ENCODE measurements around the gene BICC1. TPM values are rescaled to one million over a fixed set of nuclear protein-coding genes. Genes with fewer than 3 reads are reported as not detected.

The BICC1 gene
- total RNA-seq, 1 donor from 2014 or later = 0.12 TPM

- Mint-ChIP-seq H3K27ac (ENCODE audit: unreplicated experiment) (no peak overlapping the region), H3K27me3 (ENCODE audit: unreplicated experiment) (no peaks in the 10 kb centered on the region), H3K4me1 (ENCODE audit: low read depth, unreplicated experiment) (no peaks in the 10 kb centered on the region), H3K9me3 (ENCODE audit: unreplicated experiment) (no peaks in the 10 kb centered on the region), H3K36me3 (ENCODE audit: unreplicated experiment) (no peaks in the 10 kb centered on the region), H3K4me3 (ENCODE audit: unreplicated experiment) (no peak overlapping the region)
- TF ChIP-seq CTCF (IDR thresholded peaks at IDR 0.05; ENCODE audit: partially characterized antibody, unreplicated experiment) = no peak
- DNase-seq = no peak
These were observed 209.1 kb downstream of the BICC1 start for GRCh38 chr10:58721601-58722281.

- no peaks in the 10 kb centered on the region for H3K4me1 Mint-ChIP-seq (ENCODE audit: low read depth, unreplicated experiment)
- no peaks in the 10 kb centered on the region for H3K27me3 Mint-ChIP-seq (ENCODE audit: unreplicated experiment)
- TF ChIP-seq CTCF (IDR thresholded peaks at IDR 0.05; ENCODE audit: partially characterized antibody, unreplicated experiment) = no peak
- no peaks in the 10 kb centered on the region for H3K9me3 Mint-ChIP-seq (ENCODE audit: unreplicated experiment)
- no peak overlapping the region for H3K4me3 Mint-ChIP-seq (ENCODE audit: unreplicated experiment)
- DNase-seq = no peak
- no peaks in the 10 kb centered on the region for H3K36me3 Mint-ChIP-seq (ENCODE audit: unreplicated experiment)
- no peak overlapping the region for H3K27ac Mint-ChIP-seq (ENCODE audit: unreplicated experiment)
These were observed 210.5 kb downstream of the BICC1 start for GRCh38 chr10:58723186-58723585.

DNA sequence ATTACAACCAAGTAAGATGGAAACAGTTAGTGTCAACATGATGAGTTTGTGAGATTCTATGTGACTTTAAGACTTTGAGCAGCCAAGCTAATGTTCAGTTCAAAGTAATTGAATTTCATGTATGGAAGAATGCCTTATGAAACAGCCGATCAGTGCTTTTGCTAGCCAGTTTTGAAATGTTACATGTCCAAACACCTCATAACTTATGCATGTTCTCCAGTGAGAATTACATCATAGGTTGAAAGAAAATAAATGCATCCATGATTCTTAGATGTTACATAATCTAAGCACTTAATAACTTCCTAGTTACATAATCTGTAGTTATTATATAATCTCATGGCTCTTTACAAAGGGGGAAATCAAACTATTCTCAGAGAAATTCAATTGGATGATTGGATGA is 211.3 kb downstream of the BICC1 start:
- Mint-ChIP-seq H3K36me3 (ENCODE audit: unreplicated experiment) (no peaks in the 10 kb centered on the region), H3K27me3 (ENCODE audit: unreplicated experiment) (no peaks in the 10 kb centered on the region), H3K4me1 (ENCODE audit: low read depth, unreplicated experiment) (no peaks in the 10 kb centered on the region), H3K4me3 (ENCODE audit: unreplicated experiment) (no peak overlapping the region), H3K9me3 (ENCODE audit: unreplicated experiment) (no peaks in the 10 kb centered on the region), H3K27ac (ENCODE audit: unreplicated experiment) (no peak overlapping the region)
- no peak for TF ChIP-seq CTCF (IDR thresholded peaks at IDR 0.05; ENCODE audit: partially characterized antibody, unreplicated experiment)
- DNase-seq = no peak

GRCh38 chr10:58724781-58725180 is 212.1 kb downstream of the BICC1 start:
- Mint-ChIP-seq H3K9me3 (ENCODE audit: unreplicated experiment) (no peaks in the 10 kb centered on the region), H3K4me3 (ENCODE audit: unreplicated experiment) (no peak overlapping the region), H3K27me3 (ENCODE audit: unreplicated experiment) (no peaks in the 10 kb centered on the region), H3K4me1 (ENCODE audit: low read depth, unreplicated experiment) (no peaks in the 10 kb centered on the region), H3K27ac (ENCODE audit: unreplicated experiment) (no peak overlapping the region), H3K36me3 (ENCODE audit: unreplicated experiment) (peaks cover 7% of the 10 kb centered on the region)
- no peak for TF ChIP-seq CTCF (IDR thresholded peaks at IDR 0.05; ENCODE audit: partially characterized antibody, unreplicated experiment)
- no peak for DNase-seq

DNA sequence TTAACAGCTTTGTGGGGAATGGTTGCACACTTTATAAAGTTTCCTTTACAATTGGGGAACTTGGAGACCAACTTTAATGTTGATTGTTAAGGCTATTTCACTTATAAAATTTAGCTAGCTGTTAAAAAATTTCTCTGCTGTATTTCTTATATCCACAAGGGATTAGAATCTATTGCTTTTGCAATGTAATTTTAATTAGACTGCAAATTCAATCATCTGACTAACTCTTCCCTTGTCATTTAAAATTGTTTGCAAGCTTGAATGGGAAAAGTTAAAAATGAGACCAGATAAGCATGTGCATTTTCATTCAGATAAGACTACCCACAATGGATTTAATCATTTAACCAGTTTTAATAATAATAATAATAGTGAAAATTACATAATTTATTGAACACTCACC is 213.2 kb downstream of the BICC1 start:
- H3K27me3 Mint-ChIP-seq (ENCODE audit: unreplicated experiment) = no peaks in the 10 kb centered on the region
- H3K9me3 Mint-ChIP-seq (ENCODE audit: unreplicated experiment) = no peaks in the 10 kb centered on the region
- H3K4me3 Mint-ChIP-seq (ENCODE audit: unreplicated experiment) = no peak overlapping the region
- TF ChIP-seq CTCF (IDR thresholded peaks at IDR 0.05; ENCODE audit: partially characterized antibody, unreplicated experiment) = no peak
- H3K36me3 Mint-ChIP-seq (ENCODE audit: unreplicated experiment) = peaks cover 10% of the 10 kb centered on the region
- no peak overlapping the region for H3K27ac Mint-ChIP-seq (ENCODE audit: unreplicated experiment)
- no peak for DNase-seq
- H3K4me1 Mint-ChIP-seq (ENCODE audit: low read depth, unreplicated experiment) = no peaks in the 10 kb centered on the region

Measured in glutamatergic neuron (in vitro differentiated cells).